HG03442 (cell line): ENCODE measurements around the gene IFI30.

Experiments used
- ATAC-seq: cut with Tn5 transposase; IDR thresholded peaks from one replicate; pipeline ENCODE4 v1.9.1; 2021; ENCODE audit warnings: mild to moderate bottlenecking, moderate library complexity; ENCODE audit not compliant: unreplicated experiment

Gene IFI30

GRCh38 chr19:18170714-18171255 is 2.8 kb upstream of the IFI30 start:
- no peak for ATAC-seq

- no peak for ATAC-seq
These were observed 1.8 kb upstream of the IFI30 start for GRCh38 chr19:18171605-18172327.

GRCh38 chr19:18172331-18173053 is 1.1 kb upstream of the IFI30 start:
- no peak for ATAC-seq

- ATAC-seq: no peak
These were observed 500 bp upstream of the IFI30 start for GRCh38 chr19:18173054-18173571.

- ATAC-seq: no peak
These were observed 1.4 kb downstream of the IFI30 start for GRCh38 chr19:18174983-18175382.

GRCh38 chr19:18176367-18177310 is 3.0 kb downstream of the IFI30 start:
- ATAC-seq: no peak

GRCh38 chr19:18179957-18180356 is 6.3 kb downstream of the IFI30 start:
- ATAC-seq: no peak

GRCh38 chr19:18183529-18183928 is 9.9 kb downstream of the IFI30 start:
- ATAC-seq: no peak

GRCh38 chr19:18185538-18185937 is 11.9 kb downstream of the IFI30 start:
- no peak for ATAC-seq

GRCh38 chr19:18190278-18190677 is 16.7 kb downstream of the IFI30 start:
- ATAC-seq: no peak

- no peak for ATAC-seq
These were observed 18.0 kb downstream of the IFI30 start for GRCh38 chr19:18191640-18192062.

- peak; percentile 84 for ATAC-seq
These were observed 19.2 kb downstream of the IFI30 start, which contains the start of gene MPV17L2 for GRCh38 chr19:18192673-18193387. Gene MPV17L2 (plus strand): TSS chr19:18193218. CDS start chr19:18193282, 64 bp downstream.

- no peak for ATAC-seq
These were observed 20.0 kb downstream of the IFI30 start for GRCh38 chr19:18193388-18194180.

- no peak for ATAC-seq
These were observed 20.5 kb downstream of the IFI30 start for GRCh38 chr19:18194181-18194530.

- ATAC-seq: no peak
These were observed 21.1 kb downstream of the IFI30 start for GRCh38 chr19:18194554-18195238.

- ATAC-seq: no peak
These were observed 22.9 kb downstream of the IFI30 start for GRCh38 chr19:18196511-18196845.

- ATAC-seq: no peak
These were observed 23.7 kb downstream of the IFI30 start for GRCh38 chr19:18197306-18197705.

GRCh38 chr19:18197941-18198340 is 24.3 kb downstream of the IFI30 start:
- ATAC-seq: no peak

- ATAC-seq: no peak
These were observed 24.8 kb downstream of the IFI30 start for GRCh38 chr19:18198374-18198773.
